IPS-15b (cell line): ENCODE results near the gene FUS.
A peak's percentile ranks its signal among the peaks of the same experiment; 100 is the strongest.
"Not testable (repeated sequence)": the region's sequence is repeated elsewhere in the genome, so short reads cannot be mapped to it uniquely, and the experiment has no call there.

ENCODE experiments used
- H3K27me3 ChIP-seq: one replicate; pipeline ENCODE4 v1.6.1; 2013; ENCODE audit warnings: low read length; ENCODE audit not compliant: control insufficient read depth, insufficient read depth
- H3K36me3 ChIP-seq: one replicate; pipeline ENCODE4 v1.6.1; 2013; ENCODE audit warnings: low read length; ENCODE audit not compliant: control insufficient read depth, insufficient read depth
- H3K4me1 ChIP-seq: one replicate; pipeline ENCODE4 v1.6.1; 2013; ENCODE audit warnings: mild to moderate bottlenecking, low read length; ENCODE audit not compliant: control insufficient read depth, insufficient read depth
- H3K4me3 ChIP-seq: one replicate; pipeline ENCODE4 v1.5.1; 2013; ENCODE audit warnings: low read depth, low read length
- H3K9ac ChIP-seq: one replicate; pipeline ENCODE4 v1.6.1; 2013; ENCODE audit warnings: low read depth, mild to moderate bottlenecking, low read length
- H3K9me3 ChIP-seq: one replicate; pipeline ENCODE4 v1.6.1; 2013; ENCODE audit warnings: mild to moderate bottlenecking, low read length; ENCODE audit not compliant: control insufficient read depth, insufficient read depth

The FUS gene

GRCh38 chr16:31147574-31147973 lies 32.4 kb upstream of the FUS start:
- Histone ChIP-seq H3K9me3 (no peaks in the 10 kb centered on the region), H3K4me1 (peaks cover 9% of the 10 kb centered on the region), H3K27me3 (peaks cover 42% of the 10 kb centered on the region), H3K9ac (no peak overlapping the region), H3K36me3 (no peaks in the 10 kb centered on the region), H3K4me3 (peak overlapping the region; percentile 59)

GRCh38 chr16:31148281-31148728 lies 31.6 kb upstream of the FUS start:
- Histone ChIP-seq H3K27me3 (peaks cover 36% of the 10 kb centered on the region), H3K36me3 (no peaks in the 10 kb centered on the region), H3K9ac (peak overlapping the region; percentile 24), H3K4me3 (peak overlapping the region; percentile 59), H3K9me3 (no peaks in the 10 kb centered on the region), H3K4me1 (peaks cover 9% of the 10 kb centered on the region)

DNA sequence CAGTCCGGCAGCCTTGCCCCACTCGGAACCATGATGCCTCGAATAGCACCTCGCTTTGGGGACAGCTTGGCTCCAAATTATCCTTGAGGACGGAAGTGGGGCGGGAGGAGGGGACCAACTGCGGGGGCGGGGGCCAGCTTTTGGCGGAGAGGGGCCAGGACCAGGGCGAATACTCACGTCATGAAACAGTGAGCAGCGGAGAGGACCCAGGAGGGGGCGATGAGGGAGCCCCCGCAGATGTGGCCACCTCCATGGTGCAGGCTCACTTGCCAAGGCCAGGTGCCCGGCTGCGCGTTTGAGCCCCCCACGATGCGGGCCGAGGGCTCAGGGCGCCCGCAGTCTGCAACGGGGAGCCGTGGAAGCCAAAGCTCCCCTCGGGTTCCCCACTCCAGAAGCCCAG lies 31.0 kb upstream of the FUS start:
- Histone ChIP-seq H3K9ac (no peak overlapping the region), H3K4me1 (peaks cover 9% of the 10 kb centered on the region), H3K9me3 (no peaks in the 10 kb centered on the region), H3K36me3 (no peaks in the 10 kb centered on the region), H3K27me3 (peaks cover 30% of the 10 kb centered on the region), H3K4me3 (peak overlapping the region; percentile 59)

- H3K9me3 ChIP-seq, result no peaks in the 10 kb centered on the region
Observed at GRCh38 chr16:31149332-31149731, 30.6 kb upstream of the FUS start.

GRCh38 chr16:31149894-31150890 lies 29.7 kb upstream of the FUS start, which contains the start of gene PRSS36:
PRSS36 (minus strand) TSS chr16:31150066; CDS start chr16:31150035, 31 bp downstream.
- Histone ChIP-seq H3K36me3 (no peaks in the 10 kb centered on the region), H3K9me3 (no peaks in the 10 kb centered on the region), H3K4me3 (no peak within 1 kb of the TSS), H3K9ac (no peak within 1 kb of the TSS), H3K27me3 (peaks cover 30% of the 10 kb centered on the region), H3K4me1 (peaks cover 9% of the 10 kb centered on the region)

More at GRCh38 chr16:31149332-31149731, 30.6 kb upstream of the FUS start:
- Histone ChIP-seq H3K4me1 (peaks cover 9% of the 10 kb centered on the region), H3K27me3 (peaks cover 30% of the 10 kb centered on the region), H3K9ac (no peak overlapping the region), H3K4me3 (no peak overlapping the region), H3K36me3 (no peaks in the 10 kb centered on the region)

DNA sequence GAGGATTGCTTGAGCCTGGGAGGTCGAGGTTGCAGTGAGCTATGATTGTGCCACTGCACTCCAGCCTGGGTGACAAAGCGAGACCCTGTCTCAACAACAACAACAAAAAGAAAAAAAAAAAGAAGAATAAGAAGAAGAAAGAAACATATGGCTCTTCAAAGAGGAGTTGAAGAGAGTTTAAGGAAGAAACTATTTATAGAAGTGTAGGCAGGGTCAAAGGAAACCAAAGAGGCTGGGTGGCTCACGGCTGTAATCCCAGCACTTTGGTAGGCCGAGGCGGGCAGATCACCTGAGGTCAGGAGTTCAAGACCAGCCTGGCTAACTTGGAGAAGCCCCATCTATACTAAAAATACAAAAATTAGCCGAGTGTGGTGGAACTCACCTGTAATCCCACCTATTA lies 29.0 kb upstream of the FUS start:
- H3K27me3 ChIP-seq, result peaks cover 28% of the 10 kb centered on the region
- not testable (repeated sequence) for H3K9ac ChIP-seq, H3K36me3 ChIP-seq, H3K4me1 ChIP-seq, H3K9me3 ChIP-seq, H3K4me3 ChIP-seq

- Histone ChIP-seq H3K27me3 (no peaks in the 10 kb centered on the region), H3K4me1 (no peaks in the 10 kb centered on the region), H3K36me3 (no peaks in the 10 kb centered on the region), H3K4me3 (no peak overlapping the region), H3K9me3 (no peaks in the 10 kb centered on the region), H3K9ac (no peak overlapping the region)
Observed at GRCh38 chr16:31157136-31157535, 22.8 kb upstream of the FUS start.

- Histone ChIP-seq H3K9ac (no peak overlapping the region), H3K4me1 (peaks cover 2% of the 10 kb centered on the region), H3K36me3 (no peaks in the 10 kb centered on the region), H3K9me3 (no peaks in the 10 kb centered on the region), H3K27me3 (no peaks in the 10 kb centered on the region), H3K4me3 (no peak overlapping the region)
Observed at GRCh38 chr16:31167315-31167714, 12.6 kb upstream of the FUS start.

DNA sequence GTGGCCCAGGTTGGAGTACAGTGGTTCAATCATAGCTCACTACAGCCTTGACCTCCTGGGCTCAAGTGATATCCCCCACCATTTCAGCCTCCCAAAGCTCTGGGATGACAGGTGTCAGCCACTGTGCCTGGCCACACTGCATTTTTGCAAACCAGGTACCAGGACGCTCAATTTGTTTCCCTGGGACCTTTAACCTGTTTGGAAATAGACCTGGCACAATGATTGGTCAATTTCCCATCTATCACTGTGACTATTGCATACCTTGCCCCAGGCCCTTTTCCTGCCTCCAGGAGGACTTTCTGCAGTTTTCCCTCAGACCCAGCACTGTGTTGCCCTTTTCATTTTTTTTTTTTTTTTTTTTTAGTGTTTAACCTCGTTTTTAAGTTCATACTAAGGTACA lies 11.1 kb upstream of the FUS start:
- no peaks in the 10 kb centered on the region for H3K36me3 ChIP-seq
- no peaks in the 10 kb centered on the region for H3K27me3 ChIP-seq
- no peak overlapping the region for H3K9ac ChIP-seq
- peaks cover 2% of the 10 kb centered on the region for H3K4me1 ChIP-seq
- H3K4me3 ChIP-seq, result no peak overlapping the region
- no peaks in the 10 kb centered on the region for H3K9me3 ChIP-seq

- H3K4me1 ChIP-seq, H3K9ac ChIP-seq, H3K36me3 ChIP-seq, H3K4me3 ChIP-seq, H3K9me3 ChIP-seq, H3K27me3 ChIP-seq: not testable (repeated sequence)
Observed at GRCh38 chr16:31170048-31170447, 9.9 kb upstream of the FUS start.

GRCh38 chr16:31177136-31177535 lies 2.8 kb upstream of the FUS start:
- H3K9ac ChIP-seq, result no peak overlapping the region

GRCh38 chr16:31179219-31179746 lies 656 bp upstream of the FUS start:
- H3K27me3 ChIP-seq, result no peaks in the 10 kb centered on the region
- peaks cover 20% of the 10 kb centered on the region for H3K36me3 ChIP-seq
- peaks cover 3% of the 10 kb centered on the region for H3K4me1 ChIP-seq
- peak overlapping the region; percentile 48 for H3K9ac ChIP-seq
- H3K9me3 ChIP-seq, result no peaks in the 10 kb centered on the region
- H3K4me3 ChIP-seq, result peak overlapping the region; percentile 96

More at GRCh38 chr16:31177136-31177535, 2.8 kb upstream of the FUS start:
- Histone ChIP-seq H3K27me3 (no peaks in the 10 kb centered on the region), H3K9me3 (no peaks in the 10 kb centered on the region), H3K4me3 (no peak overlapping the region), H3K4me1 (no peaks in the 10 kb centered on the region), H3K36me3 (no peaks in the 10 kb centered on the region)
